Measurements from ENCODE around the gene PDE11A. TPM values are rescaled to one million over a fixed set of nuclear protein-coding genes. Genes with fewer than 3 reads are reported as not detected.

The PDE11A gene
- total RNA-seq, 1 experiment from 2014 or later = not detected

DNA sequence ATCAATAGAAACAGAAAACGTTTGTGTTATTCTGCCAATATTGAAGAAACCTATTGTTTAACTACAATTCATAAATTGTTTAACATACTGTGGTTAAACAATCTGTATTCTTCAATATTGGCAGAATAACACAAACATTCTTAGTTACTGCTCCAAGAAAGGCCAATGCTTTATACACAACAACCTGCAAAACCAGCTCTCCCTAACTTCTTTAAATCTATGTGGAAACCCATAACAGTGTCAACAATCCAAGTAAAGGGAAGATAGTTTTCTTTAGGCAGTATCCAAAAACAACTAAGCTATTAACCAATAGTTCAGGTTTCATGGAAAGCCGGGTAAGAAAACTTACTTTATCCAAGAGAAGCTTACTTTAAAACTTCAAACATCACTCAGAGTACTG lies 33.5 kb upstream of the PDE11A start:
- Mint-ChIP-seq H3K27ac (ENCODE audit: low read depth, unreplicated experiment) (no peak overlapping the region), H3K9me3 (ENCODE audit: unreplicated experiment) (no peaks in the 10 kb centered on the region), H3K4me3 (ENCODE audit: unreplicated experiment) (no peak overlapping the region), H3K27me3 (ENCODE audit: insufficient read depth, unreplicated experiment) (no peaks in the 10 kb centered on the region), H3K36me3 (ENCODE audit: insufficient read depth, unreplicated experiment) (no peaks in the 10 kb centered on the region), H3K4me1 (ENCODE audit: insufficient read depth, unreplicated experiment) (peaks cover 5% of the 10 kb centered on the region)
- ChIA-PET POLR2A (no interaction called here), CTCF (interaction anchor here (0.5 to 1.2 kb wide), 4 partner anchors 23 to 307 kb away, joined by 3 to 6 read pairs (median 4); no protein-coding TSS in a partner anchor)
- TF ChIP-seq, protein P1, sequence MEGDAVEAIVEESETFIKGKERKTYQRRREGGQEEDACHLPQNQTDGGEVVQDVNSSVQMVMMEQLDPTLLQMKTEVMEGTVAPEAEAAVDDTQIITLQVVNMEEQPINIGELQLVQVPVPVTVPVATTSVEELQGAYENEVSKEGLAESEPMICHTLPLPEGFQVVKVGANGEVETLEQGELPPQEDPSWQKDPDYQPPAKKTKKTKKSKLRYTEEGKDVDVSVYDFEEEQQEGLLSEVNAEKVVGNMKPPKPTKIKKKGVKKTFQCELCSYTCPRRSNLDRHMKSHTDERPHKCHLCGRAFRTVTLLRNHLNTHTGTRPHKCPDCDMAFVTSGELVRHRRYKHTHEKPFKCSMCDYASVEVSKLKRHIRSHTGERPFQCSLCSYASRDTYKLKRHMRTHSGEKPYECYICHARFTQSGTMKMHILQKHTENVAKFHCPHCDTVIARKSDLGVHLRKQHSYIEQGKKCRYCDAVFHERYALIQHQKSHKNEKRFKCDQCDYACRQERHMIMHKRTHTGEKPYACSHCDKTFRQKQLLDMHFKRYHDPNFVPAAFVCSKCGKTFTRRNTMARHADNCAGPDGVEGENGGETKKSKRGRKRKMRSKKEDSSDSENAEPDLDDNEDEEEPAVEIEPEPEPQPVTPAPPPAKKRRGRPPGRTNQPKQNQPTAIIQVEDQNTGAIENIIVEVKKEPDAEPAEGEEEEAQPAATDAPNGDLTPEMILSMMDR (IDR thresholded peaks at IDR 0.05; ENCODE audit: unreplicated experiment) = no peak
- intact Hi-C loops (cut with micrococcal nuclease) = no loop called here
- no peak for DNase-seq (ENCODE audit: unreplicated experiment)
- BruUV-seq (replicated peaks) = no TSS peak

DNA sequence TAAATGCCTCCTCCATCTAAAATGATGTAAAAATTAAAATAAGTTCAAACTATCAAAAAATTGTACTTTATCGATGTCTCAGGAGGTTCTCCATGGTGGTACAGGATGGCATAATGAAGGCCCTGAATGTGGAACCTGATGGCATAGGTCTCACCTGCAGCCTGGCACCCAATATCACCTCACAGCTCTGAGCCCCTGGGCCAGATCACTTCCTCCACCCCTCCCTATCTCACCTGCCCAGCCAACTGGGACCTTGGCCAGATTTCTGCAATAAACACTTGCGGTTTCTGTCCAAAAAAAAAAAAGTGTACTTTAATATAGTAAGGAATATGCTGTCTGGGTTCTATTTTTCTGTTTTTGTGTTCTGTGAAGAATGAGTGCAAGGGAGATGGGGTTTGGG lies 33.0 kb upstream of the PDE11A start:
- H3K9me3 Mint-ChIP-seq (ENCODE audit: unreplicated experiment) = no peaks in the 10 kb centered on the region
- TF ChIP-seq, protein P1 (IDR thresholded peaks at IDR 0.05; ENCODE audit: unreplicated experiment) = no peak
- ChIA-PET POLR2A (no interaction called here), CTCF (interaction anchor here (1.0 to 1.7 kb wide), 4 partner anchors 121 to 309 kb away, joined by 3 to 6 read pairs (median 4); no protein-coding TSS in a partner anchor)
- intact Hi-C loops (cut with micrococcal nuclease) = no loop called here
- peak; percentile 50 for DNase-seq (ENCODE audit: unreplicated experiment)
- BruUV-seq (replicated peaks) = no TSS peak
- H3K36me3 Mint-ChIP-seq (ENCODE audit: insufficient read depth, unreplicated experiment) = no peaks in the 10 kb centered on the region
- H3K4me3 Mint-ChIP-seq (ENCODE audit: unreplicated experiment) = no peak overlapping the region
- no peak overlapping the region for H3K27ac Mint-ChIP-seq (ENCODE audit: low read depth, unreplicated experiment)
- peaks cover 5% of the 10 kb centered on the region for H3K4me1 Mint-ChIP-seq (ENCODE audit: insufficient read depth, unreplicated experiment)
- H3K27me3 Mint-ChIP-seq (ENCODE audit: insufficient read depth, unreplicated experiment) = no peaks in the 10 kb centered on the region

DNA sequence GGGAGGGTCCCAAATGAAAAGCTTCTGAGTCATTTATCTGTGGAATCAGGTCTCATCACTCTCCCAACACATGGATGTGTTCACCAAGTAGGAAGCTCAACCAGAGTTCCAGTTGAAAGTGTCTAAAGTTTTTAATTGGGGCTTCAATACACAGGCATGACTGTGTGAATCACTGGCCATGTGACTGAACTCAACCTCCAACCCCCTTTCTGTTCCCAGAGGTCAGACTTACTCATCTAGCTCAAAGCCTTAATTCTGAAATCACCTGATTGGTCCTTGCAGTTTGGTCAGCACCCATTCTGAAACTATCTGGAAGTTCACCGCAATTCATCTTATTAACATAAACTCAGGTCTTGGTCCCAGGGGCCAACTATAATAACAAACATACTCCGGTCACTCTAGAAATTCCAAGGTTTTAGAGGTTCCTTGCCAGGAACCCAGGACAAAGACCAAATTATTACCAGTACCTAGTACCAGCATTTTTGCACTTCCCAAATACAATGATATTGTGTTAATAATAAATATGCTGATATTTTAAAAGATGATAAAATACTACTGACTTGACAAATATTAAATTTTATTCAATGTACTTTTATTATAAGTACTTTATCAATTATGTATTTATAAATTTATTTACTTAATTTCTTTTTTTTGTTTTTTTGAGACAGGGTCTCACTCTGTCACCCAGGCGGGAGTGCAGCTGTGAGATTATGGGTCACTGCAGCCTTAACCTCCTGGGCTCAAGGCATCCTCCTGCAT lies 28.9 kb upstream of the PDE11A start:
- DNase-seq (ENCODE audit: unreplicated experiment) = peak; percentile 22
- H3K9me3 Mint-ChIP-seq (ENCODE audit: unreplicated experiment) = no peaks in the 10 kb centered on the region
- no TSS peak for BruUV-seq (replicated peaks)
- H3K27ac Mint-ChIP-seq (ENCODE audit: low read depth, unreplicated experiment) = no peak overlapping the region
- POLR2A ChIA-PET = interaction anchor here (1.4 kb wide), 1 partner anchor 10 kb away, joined by 3 read pairs; the partner anchor contains the start of gene RBM45
- TF ChIP-seq, protein P1 (IDR thresholded peaks at IDR 0.05; ENCODE audit: unreplicated experiment) = no peak
- H3K36me3 Mint-ChIP-seq (ENCODE audit: insufficient read depth, unreplicated experiment) = no peaks in the 10 kb centered on the region
- H3K4me3 Mint-ChIP-seq (ENCODE audit: unreplicated experiment) = no peak overlapping the region
- H3K27me3 Mint-ChIP-seq (ENCODE audit: insufficient read depth, unreplicated experiment) = no peaks in the 10 kb centered on the region
- peaks cover 5% of the 10 kb centered on the region for H3K4me1 Mint-ChIP-seq (ENCODE audit: insufficient read depth, unreplicated experiment)
- intact Hi-C loops (cut with micrococcal nuclease) = no loop called here
- CTCF ChIA-PET = interaction anchor here (0.5 to 1.8 kb wide), 10 partner anchors 10 to 497 kb away, joined by 3 to 6 read pairs (median 4); no protein-coding TSS in a partner anchor

DNA sequence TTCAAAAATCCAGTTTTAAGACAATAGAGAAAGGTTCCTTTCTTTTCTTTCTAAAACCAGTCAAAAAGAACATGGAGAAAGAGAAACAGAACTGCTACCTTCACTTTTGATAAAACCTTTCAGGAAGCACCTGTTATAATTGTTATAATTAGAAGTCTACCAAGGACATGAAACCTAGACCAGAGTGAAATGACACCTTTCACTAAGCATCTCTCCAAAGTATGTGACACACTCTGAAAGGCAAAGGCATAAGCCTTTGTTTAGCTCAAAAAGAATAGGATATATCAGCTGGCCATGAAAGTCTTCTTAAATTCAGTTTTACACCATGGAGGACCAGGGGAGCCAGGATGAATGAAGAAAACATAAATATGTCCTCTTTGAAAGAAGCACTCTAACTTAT lies 20.9 kb upstream of the PDE11A start:
- Mint-ChIP-seq H3K27me3 (ENCODE audit: insufficient read depth, unreplicated experiment) (no peaks in the 10 kb centered on the region), H3K9me3 (ENCODE audit: unreplicated experiment) (no peaks in the 10 kb centered on the region), H3K4me3 (ENCODE audit: unreplicated experiment) (no peak overlapping the region), H3K4me1 (ENCODE audit: insufficient read depth, unreplicated experiment) (no peaks in the 10 kb centered on the region), H3K27ac (ENCODE audit: low read depth, unreplicated experiment) (no peak overlapping the region), H3K36me3 (ENCODE audit: insufficient read depth, unreplicated experiment) (no peaks in the 10 kb centered on the region)
- no TSS peak for BruUV-seq (replicated peaks)
- DNase-seq (ENCODE audit: unreplicated experiment) = no peak
- ChIA-PET POLR2A (no interaction called here), CTCF (no interaction called here)
- intact Hi-C loops (cut with micrococcal nuclease) = no loop called here
- TF ChIP-seq, protein P1 (IDR thresholded peaks at IDR 0.05; ENCODE audit: unreplicated experiment) = no peak

Measured in MCF 10A (cell line).